ENCODE measurements around the gene PCNX4. TPM values are rescaled to one million over a fixed set of nuclear protein-coding genes. Genes with fewer than 3 reads are reported as not detected.

PCNX4 gene
- total RNA-seq, 4 donors from 2014 or later, result 11.3 to 42.8 (median 34.8) TPM

DNA sequence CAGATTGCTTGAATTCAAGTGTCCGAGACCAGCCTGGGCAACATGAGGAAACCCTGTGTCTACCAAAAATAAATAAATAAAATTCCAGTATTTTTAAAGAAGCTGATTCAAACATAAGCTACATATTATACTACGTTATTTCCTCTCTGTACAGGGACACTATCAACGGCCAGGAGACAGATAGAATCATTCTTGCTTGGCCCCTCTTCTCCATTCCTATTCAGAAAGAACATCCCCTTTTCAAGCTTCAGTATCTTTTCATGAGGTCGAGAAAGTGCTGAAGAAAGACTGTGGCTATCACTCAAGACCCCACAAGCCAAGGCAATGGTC lies 73.8 kb downstream of the PCNX4 start:
- DNase-seq (no peak), ATAC-seq (no peak)
- intact Hi-C loops (cut with DNase I; ENCODE audit: low total_unique reads) (loop anchor here (1.0 to 5.0 kb wide), 3 partner anchors 73 to 487 kb away; partner anchors contain the start of gene PPM1A), in situ Hi-C loops (cut with MboI; ENCODE audit: low sequenced_read_pairs in 4 of 4) (loop anchor here in 2 of 4 donors (10.0 kb wide), 1 partner anchor 71 kb away; the partner anchor contains the start of gene PCNX4 (in 2 of the 2))
- no peak for TF ChIP-seq POLR2A (IDR thresholded peaks at IDR 0.05)
- TF ChIP-seq, protein P1, sequence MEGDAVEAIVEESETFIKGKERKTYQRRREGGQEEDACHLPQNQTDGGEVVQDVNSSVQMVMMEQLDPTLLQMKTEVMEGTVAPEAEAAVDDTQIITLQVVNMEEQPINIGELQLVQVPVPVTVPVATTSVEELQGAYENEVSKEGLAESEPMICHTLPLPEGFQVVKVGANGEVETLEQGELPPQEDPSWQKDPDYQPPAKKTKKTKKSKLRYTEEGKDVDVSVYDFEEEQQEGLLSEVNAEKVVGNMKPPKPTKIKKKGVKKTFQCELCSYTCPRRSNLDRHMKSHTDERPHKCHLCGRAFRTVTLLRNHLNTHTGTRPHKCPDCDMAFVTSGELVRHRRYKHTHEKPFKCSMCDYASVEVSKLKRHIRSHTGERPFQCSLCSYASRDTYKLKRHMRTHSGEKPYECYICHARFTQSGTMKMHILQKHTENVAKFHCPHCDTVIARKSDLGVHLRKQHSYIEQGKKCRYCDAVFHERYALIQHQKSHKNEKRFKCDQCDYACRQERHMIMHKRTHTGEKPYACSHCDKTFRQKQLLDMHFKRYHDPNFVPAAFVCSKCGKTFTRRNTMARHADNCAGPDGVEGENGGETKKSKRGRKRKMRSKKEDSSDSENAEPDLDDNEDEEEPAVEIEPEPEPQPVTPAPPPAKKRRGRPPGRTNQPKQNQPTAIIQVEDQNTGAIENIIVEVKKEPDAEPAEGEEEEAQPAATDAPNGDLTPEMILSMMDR (IDR thresholded peaks at IDR 0.05 in 4 of 5, conservative IDR thresholded peaks at IDR 0.05 in 1 of 5), result no peak
- Histone ChIP-seq H3K9me3 (no peaks in the 10 kb centered on the region), H3K4me3 (peak overlapping the region; percentile 81 to 95 (median 92)), H3K27me3 (no peaks in the 10 kb centered on the region), H3K4me1 (peaks cover 27 to 47% of the 10 kb centered on the region in 2 donors), H3K27ac (peak overlapping the region; percentile 97 to 100 (median 99)), H3K36me3 (peaks cover 0 to 18% of the 10 kb centered on the region in 2 donors)

DNA sequence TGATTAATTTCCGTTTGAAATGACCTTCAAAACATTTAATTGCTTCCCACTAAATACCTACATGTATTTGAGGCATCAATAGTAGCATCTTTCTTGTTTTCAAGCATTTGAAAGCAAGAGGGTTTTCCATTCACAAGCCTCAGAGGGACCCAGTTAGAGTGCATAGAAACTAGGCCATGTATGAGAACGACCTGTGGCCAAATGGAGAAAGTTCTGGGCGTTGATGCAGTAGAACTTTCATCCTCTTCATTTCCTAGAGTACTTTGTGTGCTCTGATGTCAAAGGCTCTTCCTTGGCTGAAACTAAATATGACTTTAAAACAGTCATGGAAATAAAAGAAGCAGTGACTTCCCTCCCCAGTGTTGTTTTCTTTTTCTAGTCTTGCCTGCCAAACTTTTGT lies 74.4 kb downstream of the PCNX4 start:
- Histone ChIP-seq H3K4me1 (peaks cover 20 to 41% of the 10 kb centered on the region in 2 donors), H3K27me3 (no peaks in the 10 kb centered on the region), H3K36me3 (peaks cover 0 to 16% of the 10 kb centered on the region in 2 donors), H3K9me3 (no peaks in the 10 kb centered on the region), H3K4me3 (peak overlapping the region; percentile 81 to 95 (median 92)), H3K27ac (peak overlapping the region; percentile 97 to 100 (median 99))
- DNase-seq (peak; percentile 62 to 78), ATAC-seq (peak; percentile 70 to 76)
- TF ChIP-seq, protein P1 (IDR thresholded peaks at IDR 0.05 in 4 of 5, conservative IDR thresholded peaks at IDR 0.05 in 1 of 5), result peak in 2 of 5 experiments; percentile 16 to 17
- TF ChIP-seq POLR2A (IDR thresholded peaks at IDR 0.05), result peak; percentile 84 to 90
- intact Hi-C loops (cut with DNase I; ENCODE audit: low total_unique reads), result loop anchor here (1.0 to 5.0 kb wide), 2 partner anchors 9 to 486 kb away; no protein-coding TSS in a partner anchor
- in situ Hi-C loops (cut with MboI; ENCODE audit: low sequenced_read_pairs in 4 of 4), result loop anchor here in 2 of 4 donors (10.0 kb wide), 1 partner anchor 71 kb away; the partner anchor contains the start of gene PCNX4 (in 2 of the 2)

DNA sequence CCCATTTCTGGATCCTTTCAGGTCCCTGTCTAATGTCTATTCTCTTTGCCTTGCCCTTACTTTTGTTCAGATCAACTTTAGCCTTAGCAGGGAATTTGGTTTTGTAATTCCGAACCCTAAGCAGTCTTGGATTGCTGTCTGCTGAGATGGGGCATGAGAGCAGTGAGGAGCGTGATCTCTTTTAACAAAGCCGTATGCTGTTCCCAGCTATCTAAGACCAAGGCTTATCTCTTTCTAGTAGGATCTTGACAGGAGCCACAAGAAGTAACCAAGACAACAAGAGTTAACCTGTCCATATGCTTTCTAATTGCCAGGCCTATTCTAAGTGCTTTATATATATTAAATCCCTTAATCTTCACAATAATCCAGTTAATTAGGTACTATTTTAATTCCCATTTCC lies 78.0 kb downstream of the PCNX4 start:
- DNase-seq (no peak), ATAC-seq (no peak)
- TF ChIP-seq, protein P1 (IDR thresholded peaks at IDR 0.05 in 4 of 5, conservative IDR thresholded peaks at IDR 0.05 in 1 of 5), result no peak
- no peak for TF ChIP-seq POLR2A (IDR thresholded peaks at IDR 0.05)
- no peak overlapping the region for H3K27ac ChIP-seq
- H3K4me3 ChIP-seq, result no peak overlapping the region
- H3K36me3 ChIP-seq, result no peaks in the 10 kb centered on the region
- no peaks in the 10 kb centered on the region for H3K9me3 ChIP-seq
- peaks cover 10 to 28% of the 10 kb centered on the region in 2 donors for H3K4me1 ChIP-seq
- intact Hi-C loops (cut with DNase I; ENCODE audit: low total_unique reads) (loop anchor here (5.0 kb wide), 1 partner anchor 483 kb away; no protein-coding TSS in a partner anchor), in situ Hi-C loops (cut with MboI; ENCODE audit: low sequenced_read_pairs in 4 of 4) (loop anchor here in 2 of 4 donors (10.0 kb wide), 1 partner anchor 75 kb away; the partner anchor contains the start of gene PCNX4 (in 2 of the 2))
- H3K27me3 ChIP-seq, result no peaks in the 10 kb centered on the region

DNA sequence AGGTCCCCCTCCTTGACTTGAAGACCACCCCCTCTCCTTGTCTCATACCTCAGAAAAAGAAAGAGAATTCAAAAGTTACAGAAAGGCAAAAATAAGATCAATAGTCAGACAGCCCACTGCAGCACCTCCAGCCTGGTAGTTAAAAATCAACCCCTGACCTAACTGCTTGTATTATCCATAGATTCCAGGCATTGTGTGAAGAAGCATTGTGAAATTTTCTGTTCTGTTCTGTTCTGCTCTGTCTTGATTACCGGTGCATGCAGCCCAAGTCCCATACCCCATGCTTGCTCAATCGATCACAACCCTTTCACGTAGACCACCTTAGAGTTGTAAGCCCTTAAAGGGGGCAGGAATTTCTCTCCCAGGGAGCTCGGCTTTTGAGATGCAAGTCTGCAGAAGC lies 79.2 kb downstream of the PCNX4 start:
- ATAC-seq (no peak), DNase-seq (no peak)
- H3K4me3 ChIP-seq, result no peak overlapping the region
- peaks cover 20 to 36% of the 10 kb centered on the region in 2 donors for H3K4me1 ChIP-seq
- H3K9me3 ChIP-seq, result no peaks in the 10 kb centered on the region
- in situ Hi-C loops (cut with MboI; ENCODE audit: low sequenced_read_pairs in 4 of 4) (no loop called here), intact Hi-C loops (cut with DNase I; ENCODE audit: low total_unique reads) (no loop called here)
- no peaks in the 10 kb centered on the region for H3K27me3 ChIP-seq
- no peaks in the 10 kb centered on the region for H3K36me3 ChIP-seq
- no peak overlapping the region for H3K27ac ChIP-seq
- TF ChIP-seq POLR2A (IDR thresholded peaks at IDR 0.05), result no peak
- TF ChIP-seq, protein P1 (IDR thresholded peaks at IDR 0.05 in 4 of 5, conservative IDR thresholded peaks at IDR 0.05 in 1 of 5), result no peak
